Measurements from ENCODE around the gene FBXO31.
A peak's percentile ranks its signal among the peaks of the same experiment; 100 is the strongest.

Gene FBXO31

DNA sequence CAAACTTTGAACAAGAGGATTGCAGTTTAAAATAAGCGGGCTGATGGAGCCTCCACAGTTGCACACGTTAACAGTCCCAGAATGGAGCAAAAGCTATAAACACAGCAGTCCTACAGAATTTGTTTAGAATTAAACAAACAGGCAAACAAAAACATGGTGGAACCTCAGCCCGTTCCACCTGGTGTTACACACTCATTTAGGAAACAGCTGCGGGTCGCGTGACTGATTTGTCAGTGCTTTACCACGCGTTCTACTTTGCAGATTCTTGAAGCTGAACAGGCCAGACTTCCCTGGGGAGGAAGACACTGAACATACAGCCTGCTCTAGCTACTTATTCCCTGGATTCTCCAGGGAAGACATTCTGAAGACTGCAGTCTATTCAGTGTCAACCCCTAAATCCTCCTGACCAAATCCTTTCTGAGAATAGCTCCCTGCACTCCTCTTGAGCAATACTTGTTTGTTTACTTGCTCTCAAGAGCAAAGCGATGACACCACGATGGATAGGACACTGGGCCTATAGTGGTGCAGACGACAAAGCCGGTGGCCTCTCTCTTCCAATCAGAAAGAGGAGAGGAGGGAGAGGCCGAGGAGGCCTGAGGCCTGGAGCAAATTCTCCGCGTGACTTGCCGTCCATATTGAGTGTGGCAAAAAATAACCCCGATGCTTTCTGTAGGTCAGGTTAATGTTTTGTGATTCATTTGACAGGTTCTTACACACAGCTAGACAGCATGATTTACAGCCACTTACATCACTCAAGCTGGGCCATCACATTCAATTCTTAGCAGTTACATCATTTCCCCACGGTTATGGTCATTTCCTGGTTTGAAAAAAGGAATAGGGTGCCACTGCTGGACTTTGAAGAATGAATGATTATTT lies 4.6 kb upstream of the FBXO31 start (continued):
- TF ChIP-seq MYNN (tag by site-specific recombination; IDR thresholded peaks at IDR 0.05; ENCODE audit: borderline replicate concordance) = no peak
- peak; percentile 72 for TF ChIP-seq YY2 (tag by site-specific recombination; IDR thresholded peaks at IDR 0.05)
- no peak for TF ChIP-seq ZNF664 (tag by site-specific recombination; IDR thresholded peaks at IDR 0.05)
- TF ChIP-seq ZNF473 (tag by site-specific recombination; IDR thresholded peaks at IDR 0.05) = no peak
- peak; percentile 25; the same call in 1 of the 2 replicates for TF ChIP-seq OSR2 (tag by site-specific recombination; IDR thresholded peaks at IDR 0.05)
- peak; percentile 59; the same call in 1 of the 2 replicates for TF ChIP-seq IKZF3 (tag by site-specific recombination; IDR thresholded peaks at IDR 0.05)
- peak; percentile 87 for TF ChIP-seq ZNF692 (tag by site-specific recombination; IDR thresholded peaks at IDR 0.05)
- no peak for TF ChIP-seq ZNF677 (tag by site-specific recombination; IDR thresholded peaks at IDR 0.05)
- TF ChIP-seq FEZF1 (tag by site-specific recombination; IDR thresholded peaks at IDR 0.05) = peak; percentile 70; the same call in 1 of the 2 replicates
- TF ChIP-seq ZNF76 (tag by site-specific recombination; IDR thresholded peaks at IDR 0.05; ENCODE audit: borderline replicate concordance, low read depth) = peak; percentile 62
- peak; percentile 93 for TF ChIP-seq SP7 (tag by site-specific recombination; IDR thresholded peaks at IDR 0.05)
- TF ChIP-seq ZNF335 (tag by site-specific recombination; conservative IDR thresholded peaks at IDR 0.05) = peak; percentile 63
- peak; percentile 94 for TF ChIP-seq ZBTB17 (tag by site-specific recombination; IDR thresholded peaks at IDR 0.05)
- peak; percentile 98 for TF ChIP-seq ZEB2 (tag by site-specific recombination; IDR thresholded peaks at IDR 0.05)
- TF ChIP-seq HOXA7 (CRISPR knock-in tag; IDR thresholded peaks at IDR 0.05; ENCODE audit: borderline replicate concordance) = no peak
- no peak for TF ChIP-seq ZNF624 (tag by site-specific recombination; IDR thresholded peaks at IDR 0.05)
- TF ChIP-seq ZNF239 (tag by site-specific recombination; IDR thresholded peaks at IDR 0.05) = no peak
- TF ChIP-seq, protein P1, sequence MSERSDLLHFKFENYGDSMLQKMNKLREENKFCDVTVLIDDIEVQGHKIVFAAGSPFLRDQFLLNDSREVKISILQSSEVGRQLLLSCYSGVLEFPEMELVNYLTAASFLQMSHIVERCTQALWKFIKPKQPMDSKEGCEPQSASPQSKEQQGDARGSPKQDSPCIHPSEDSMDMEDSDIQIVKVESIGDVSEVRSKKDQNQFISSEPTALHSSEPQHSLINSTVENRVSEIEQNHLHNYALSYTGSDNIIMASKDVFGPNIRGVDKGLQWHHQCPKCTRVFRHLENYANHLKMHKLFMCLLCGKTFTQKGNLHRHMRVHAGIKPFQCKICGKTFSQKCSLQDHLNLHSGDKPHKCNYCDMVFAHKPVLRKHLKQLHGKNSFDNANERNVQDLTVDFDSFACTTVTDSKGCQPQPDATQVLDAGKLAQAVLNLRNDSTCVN (tag by site-specific recombination; optimal IDR thresholded peaks at IDR 0.05) = peak; percentile 29
- no peak for TF ChIP-seq GLI2 (tag by site-specific recombination; IDR thresholded peaks at IDR 0.05; ENCODE audit: borderline replicate concordance, low read depth)
- peak; percentile 92 for TF ChIP-seq ZBTB48 (tag by site-specific recombination; IDR thresholded peaks at IDR 0.05)
- TF ChIP-seq OVOL3 (tag by site-specific recombination; IDR thresholded peaks at IDR 0.05) = no peak
- TF ChIP-seq ZNF596 (tag by site-specific recombination; IDR thresholded peaks at IDR 0.05) = no peak
- TF ChIP-seq ZBTB20 (tag by site-specific recombination; IDR thresholded peaks at IDR 0.05) = peak; percentile 91
- no peak for TF ChIP-seq AEBP2 (tag by site-specific recombination; IDR thresholded peaks at IDR 0.05; ENCODE audit: borderline replicate concordance)
- no peak for TF ChIP-seq ZNF837 (tag by site-specific recombination; IDR thresholded peaks at IDR 0.05)
- TF ChIP-seq TRIM28 (IDR thresholded peaks at IDR 0.05; ENCODE audit: borderline replicate concordance, low read length) = peak; percentile 89
- TF ChIP-seq ZNF341 (tag by site-specific recombination; IDR thresholded peaks at IDR 0.05; ENCODE audit: low read depth) = peak; percentile 56; the same call in 1 of the 2 replicates
- TF ChIP-seq ZNF514 (tag by site-specific recombination; IDR thresholded peaks at IDR 0.05) = no peak
- TF ChIP-seq ZNF843 (tag by site-specific recombination; IDR thresholded peaks at IDR 0.05) = peak; percentile 71
- TF ChIP-seq SCRT2 (tag by site-specific recombination; IDR thresholded peaks at IDR 0.05) = no peak
- TF ChIP-seq, protein P2, sequence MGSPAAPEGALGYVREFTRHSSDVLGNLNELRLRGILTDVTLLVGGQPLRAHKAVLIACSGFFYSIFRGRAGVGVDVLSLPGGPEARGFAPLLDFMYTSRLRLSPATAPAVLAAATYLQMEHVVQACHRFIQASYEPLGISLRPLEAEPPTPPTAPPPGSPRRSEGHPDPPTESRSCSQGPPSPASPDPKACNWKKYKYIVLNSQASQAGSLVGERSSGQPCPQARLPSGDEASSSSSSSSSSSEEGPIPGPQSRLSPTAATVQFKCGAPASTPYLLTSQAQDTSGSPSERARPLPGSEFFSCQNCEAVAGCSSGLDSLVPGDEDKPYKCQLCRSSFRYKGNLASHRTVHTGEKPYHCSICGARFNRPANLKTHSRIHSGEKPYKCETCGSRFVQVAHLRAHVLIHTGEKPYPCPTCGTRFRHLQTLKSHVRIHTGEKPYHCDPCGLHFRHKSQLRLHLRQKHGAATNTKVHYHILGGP (tag by site-specific recombination; IDR thresholded peaks at IDR 0.05) = peak; percentile 50; the same call in 1 of the 2 replicates
- TF ChIP-seq ZNF398 (tag by site-specific recombination; IDR thresholded peaks at IDR 0.05) = no peak
- TF ChIP-seq ZNF248 (tag by site-specific recombination; IDR thresholded peaks at IDR 0.05) = no peak
- peak; percentile 88; the same call in 1 of the 2 replicates for TF ChIP-seq BCL11A (tag by site-specific recombination; IDR thresholded peaks at IDR 0.05; ENCODE audit: low read depth)

All from HEK293 (cell line).